NCI-H345 treated with DMSO at 0.1 percent for 48 hours (cell line): ENCODE data around the gene GLO1.

Experiments used
- DNase-seq: peaks from one replicate; lab custom pipeline; 2025; ENCODE audit not compliant: unreplicated experiment; lab: John Stamatoyannopoulos, UW

Gene GLO1

DNA sequence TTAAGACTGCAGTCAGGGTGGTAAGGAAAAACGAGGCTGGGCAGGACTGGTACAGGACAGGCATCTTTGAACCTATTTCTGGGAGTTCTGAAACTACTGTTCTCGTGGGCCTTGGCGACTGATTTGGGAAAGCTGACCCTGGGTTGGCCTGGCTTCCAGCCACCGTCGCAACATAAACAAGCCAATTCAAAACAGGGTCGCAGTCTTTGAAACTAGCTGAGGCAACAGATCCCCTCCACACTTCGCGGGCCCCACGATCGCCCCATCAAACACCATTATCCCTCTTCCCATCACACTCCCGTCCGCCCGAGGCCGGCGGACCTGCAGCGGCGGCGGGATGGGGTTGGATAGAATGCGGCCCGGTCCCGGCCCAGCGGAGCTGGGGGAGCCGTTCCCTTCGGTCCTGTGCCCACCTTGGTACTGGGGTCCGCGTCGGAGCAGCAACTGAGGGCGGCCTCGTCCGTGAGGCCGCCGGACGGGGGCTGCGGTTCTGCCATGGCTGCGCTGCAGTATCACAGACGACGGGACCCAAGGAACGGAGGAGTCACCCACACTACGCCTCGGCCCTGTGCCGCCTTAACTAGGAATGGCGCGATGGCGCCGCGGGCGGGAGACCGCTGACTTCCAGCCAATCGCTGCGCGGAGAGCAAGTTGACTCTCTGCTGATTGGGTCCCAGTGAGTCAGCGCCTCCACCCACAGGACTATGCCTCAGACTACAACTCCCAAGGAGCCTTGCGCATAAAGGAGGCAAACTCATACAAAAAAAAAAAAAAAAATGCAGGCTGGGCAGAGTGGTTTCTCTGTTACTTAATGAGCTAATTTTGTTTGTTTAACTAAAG is at the start of gene GLO1:
Gene GLO1 (minus strand): TSS at position 588 of the 840 bp plus-strand sequence. CDS start 91 bp downstream, at position 497.
- peak; percentile 94 for DNase-seq

DNA sequence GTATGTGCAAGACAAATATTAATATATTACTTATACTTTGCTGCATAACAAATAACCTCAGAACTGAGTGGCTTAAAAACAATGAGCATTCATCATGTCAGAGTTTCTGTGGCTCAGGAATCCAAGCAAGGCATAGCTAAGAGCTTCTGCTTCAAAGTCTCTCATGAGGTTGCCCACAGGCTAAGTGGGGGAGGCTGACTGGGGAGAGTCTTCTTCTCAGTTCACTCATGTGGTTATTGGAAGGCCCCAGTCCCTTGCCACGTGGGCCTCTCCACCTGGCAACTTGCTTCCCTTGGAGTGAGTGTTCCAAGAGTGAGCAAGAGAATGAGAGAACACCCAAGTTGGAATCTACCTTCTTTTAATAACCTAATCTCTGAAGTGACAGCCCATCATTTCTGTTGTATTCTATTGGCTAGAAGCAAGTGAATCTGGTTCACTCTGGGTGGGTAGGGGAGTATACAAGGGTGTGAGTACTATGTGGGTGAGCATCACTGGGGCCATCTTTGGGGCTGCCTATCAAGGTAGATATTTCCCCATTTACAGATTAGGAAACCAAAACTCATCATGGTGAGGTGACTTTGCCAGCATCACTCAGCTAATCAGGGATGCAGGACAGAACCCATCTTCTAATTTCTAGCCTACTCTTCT is 48.1 kb upstream of the GLO1 start:
- DNase-seq, result no peak

DNA sequence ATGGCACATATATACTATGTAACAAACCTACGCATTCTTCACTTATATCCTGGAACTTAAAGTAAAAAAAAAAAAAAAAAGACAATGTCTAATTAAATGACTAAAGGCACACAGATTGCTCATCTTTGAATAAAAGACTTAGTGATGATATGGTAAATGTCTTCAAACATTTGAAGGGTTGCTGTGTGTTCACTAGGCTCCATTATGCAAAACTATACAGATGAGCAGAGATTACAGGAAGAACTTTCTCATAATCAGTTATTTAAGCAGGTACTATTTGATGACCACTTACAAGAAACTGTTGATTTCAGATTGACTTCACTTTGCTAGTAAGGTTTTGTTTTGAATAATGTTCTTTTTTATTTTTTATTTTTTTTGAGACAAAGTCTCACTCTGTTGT is 46.5 kb upstream of the GLO1 start:
- DNase-seq, result no peak

GRCh38 chr6:38739532-38739931 is 36.6 kb upstream of the GLO1 start:
- DNase-seq, result no peak

DNA sequence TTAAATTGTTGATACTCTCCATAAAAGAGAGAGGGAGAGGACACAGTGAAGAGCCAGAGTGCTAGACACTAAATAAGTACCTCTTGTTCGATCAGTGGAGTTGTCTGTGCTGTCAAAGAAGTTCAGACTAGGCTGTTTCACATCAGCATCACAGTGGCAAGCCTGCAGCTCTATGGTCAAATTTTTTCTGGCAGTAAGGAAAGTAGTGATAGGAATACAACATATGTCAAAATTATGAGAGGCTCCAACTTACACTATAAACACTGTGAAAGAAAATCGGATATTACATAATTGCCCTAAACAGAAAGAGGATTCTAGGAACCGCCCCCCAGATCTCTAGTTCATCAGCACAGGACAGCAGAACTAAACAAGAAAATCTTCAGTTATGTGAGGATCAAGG is 35.3 kb upstream of the GLO1 start:
- no peak for DNase-seq

DNA sequence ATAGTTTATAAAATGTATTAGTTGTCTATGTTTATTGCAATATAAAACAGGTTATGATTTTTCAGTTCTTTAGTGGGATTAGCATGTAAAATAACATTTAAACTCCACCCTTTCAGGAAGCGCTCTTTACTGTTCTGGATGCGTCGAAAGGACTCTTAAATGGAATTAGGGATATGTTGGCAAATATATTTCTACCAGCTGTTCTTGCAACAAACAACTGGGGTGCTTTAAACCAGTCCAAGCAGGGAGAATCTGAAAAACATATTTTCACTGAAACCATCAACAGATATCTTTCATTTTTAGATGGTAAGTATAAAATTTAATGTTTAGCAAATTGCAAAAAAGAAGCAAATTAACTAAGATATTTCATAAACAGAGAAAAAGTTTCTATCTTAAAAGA is 34.0 kb upstream of the GLO1 start:
- DNase-seq, result no peak

- no peak for DNase-seq
Observed at GRCh38 chr6:38730140-38730862, 27.4 kb upstream of the GLO1 start.

DNA sequence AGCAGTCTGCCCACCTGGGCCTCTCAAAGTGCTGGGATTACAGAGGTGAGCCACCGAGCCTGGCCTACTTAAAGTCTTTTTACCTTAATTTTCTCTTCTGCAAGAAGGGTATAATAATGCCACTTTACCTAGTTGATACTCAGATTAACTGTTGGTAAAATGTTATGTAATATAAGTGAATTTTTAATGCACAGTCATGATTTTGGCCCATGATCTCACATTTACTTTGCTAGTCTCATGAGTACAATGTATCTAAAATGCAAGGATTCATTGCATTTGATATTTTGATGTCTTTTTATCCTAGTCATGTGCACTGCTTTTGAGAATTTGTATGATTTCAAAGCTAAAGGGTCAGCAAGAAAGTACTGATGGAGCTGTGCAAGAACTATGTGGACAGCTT is 25.3 kb upstream of the GLO1 start:
- DNase-seq, result no peak

DNA sequence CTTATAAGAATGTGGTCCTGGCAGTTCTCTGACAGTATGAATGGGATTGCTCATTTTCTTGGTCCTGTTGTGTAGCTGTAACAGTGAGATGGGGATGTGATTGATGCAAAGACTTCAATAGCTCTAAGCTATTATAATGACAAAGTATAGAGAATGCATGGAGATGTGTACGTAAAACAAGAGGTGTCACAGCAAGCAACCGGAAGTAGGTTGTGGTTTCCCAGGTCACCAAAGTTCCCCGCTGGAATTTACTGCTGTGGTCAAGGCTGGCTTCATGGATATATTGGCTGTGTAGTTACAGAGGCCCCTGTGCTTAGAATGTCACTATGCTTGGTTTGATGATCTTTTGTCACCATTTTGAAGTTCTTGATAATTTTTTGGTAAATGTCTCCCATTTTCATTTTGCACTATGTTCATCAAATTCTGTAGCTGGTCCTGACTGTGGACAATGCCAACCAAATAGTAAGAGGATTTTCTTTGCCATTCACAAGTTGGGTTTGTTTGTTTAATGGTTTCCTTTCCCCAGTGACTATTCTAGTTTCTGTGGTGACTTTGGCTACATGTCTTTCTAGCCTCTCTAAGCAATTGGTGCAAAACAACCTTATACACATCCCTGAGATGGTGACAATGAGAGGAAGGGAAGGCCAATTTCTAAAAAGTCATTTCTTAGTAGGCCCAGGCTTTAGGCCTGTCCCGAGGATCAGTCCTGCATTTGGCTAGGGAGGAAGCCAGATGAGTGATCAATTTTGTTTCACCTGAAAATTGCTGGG is 22.7 kb upstream of the GLO1 start:
- no peak for DNase-seq

GRCh38 chr6:38724343-38724742 is 21.4 kb upstream of the GLO1 start:
- no peak for DNase-seq

DNA sequence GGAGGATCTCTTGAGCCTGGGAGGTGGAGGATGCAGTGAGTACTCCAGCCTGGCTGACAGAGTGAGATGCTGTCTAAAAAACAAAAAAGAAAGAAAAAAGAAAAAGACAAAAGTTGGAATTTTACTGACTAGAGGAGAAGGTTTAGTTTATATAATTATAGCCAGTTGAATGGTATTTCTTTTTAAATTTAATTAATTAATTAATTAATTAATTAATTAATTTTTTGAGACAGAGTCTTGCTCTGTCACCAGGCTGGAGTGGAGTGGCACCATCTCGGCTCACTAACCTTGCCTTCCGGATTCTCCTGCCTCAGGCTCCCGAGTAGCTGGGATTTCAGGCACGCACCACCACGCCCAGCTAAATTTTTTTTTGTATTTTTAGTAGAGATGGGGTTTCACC is 20.8 kb upstream of the GLO1 start:
- DNase-seq, result no peak

GRCh38 chr6:38722727-38723334 is 19.9 kb upstream of the GLO1 start:
- DNase-seq, result no peak

- no peak for DNase-seq
Observed at GRCh38 chr6:38722038-38722437, 19.1 kb upstream of the GLO1 start.

DNA sequence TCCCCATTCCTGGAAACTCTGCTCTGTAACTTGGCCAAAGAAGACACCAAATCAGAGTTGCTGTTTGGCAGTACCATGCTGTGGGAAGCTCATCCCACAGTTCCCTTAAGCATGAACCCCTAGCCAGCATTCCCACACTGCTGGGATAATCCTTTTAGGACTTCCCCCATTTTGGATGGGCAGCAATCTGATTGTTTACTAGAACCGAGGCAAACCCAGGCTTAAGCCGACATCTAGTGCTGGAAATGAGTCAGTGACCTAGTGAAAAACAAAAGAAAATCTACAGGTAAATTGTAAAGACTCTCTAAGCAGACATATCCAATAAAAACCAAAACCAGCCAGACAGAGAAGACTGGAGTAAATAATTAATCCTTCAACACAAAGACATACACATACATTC is 17.4 kb upstream of the GLO1 start:
- DNase-seq, result no peak

DNA sequence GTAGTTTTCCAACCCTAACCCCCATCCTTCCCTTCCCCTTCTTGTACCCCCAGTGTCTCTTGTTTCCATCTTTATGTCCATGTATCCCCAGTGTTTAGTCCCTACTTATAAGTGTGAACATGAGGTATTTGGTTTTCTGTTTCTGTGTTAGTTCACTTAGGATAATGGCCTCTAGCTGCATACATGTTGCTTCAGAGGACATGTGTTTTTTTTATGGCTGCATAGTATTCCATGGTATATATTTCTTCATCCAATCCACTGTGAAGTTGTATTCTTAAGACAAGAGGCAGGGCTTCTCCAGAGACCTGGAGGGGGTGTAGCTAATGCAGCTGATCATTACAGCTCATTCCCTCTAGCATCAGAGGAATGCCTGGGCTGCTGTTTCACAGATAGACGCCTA is 16.4 kb upstream of the GLO1 start:
- DNase-seq, result no peak

GRCh38 chr6:38716825-38717224 is 13.9 kb upstream of the GLO1 start:
- DNase-seq, result no peak

DNA sequence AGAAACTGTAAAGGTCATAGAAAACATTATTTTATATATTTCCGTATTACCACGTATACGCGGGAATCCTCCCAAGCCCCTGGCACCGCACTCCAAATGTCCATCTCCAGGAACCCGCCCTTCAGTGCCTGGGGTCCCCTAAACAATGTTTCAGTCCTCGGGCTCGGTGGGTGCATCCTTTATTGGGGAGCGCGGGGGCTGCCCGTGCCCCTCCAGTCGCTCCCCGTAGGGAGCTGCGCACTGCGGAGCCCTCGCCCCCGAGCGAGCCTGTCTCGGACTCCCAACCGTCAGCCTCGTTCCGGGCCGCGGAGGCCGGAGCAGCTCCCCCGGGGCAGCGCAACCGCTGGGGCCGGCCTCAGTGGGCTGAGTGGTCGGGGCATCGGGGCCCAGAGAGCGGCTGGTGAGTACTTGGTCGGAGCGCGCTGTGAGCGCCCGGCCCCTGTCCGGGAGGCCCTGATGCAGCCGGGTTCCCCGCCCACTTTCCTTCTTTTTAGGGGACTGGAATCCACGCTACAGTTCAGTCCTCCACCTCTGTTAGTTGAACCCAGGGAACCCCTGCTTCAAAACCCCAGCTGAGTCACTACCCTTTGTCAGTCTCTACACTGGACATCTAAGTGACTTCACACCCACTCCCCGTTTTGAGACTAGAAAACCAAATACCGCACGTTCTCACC is 12.2 kb upstream of the GLO1 start, which contains the start of gene DNAH8:
Gene DNAH8 (plus strand): TSS at position 296 of the 674 bp plus-strand sequence. CDS start 7,499 bp downstream, outside the sequence.
- no peak for DNase-seq

DNA sequence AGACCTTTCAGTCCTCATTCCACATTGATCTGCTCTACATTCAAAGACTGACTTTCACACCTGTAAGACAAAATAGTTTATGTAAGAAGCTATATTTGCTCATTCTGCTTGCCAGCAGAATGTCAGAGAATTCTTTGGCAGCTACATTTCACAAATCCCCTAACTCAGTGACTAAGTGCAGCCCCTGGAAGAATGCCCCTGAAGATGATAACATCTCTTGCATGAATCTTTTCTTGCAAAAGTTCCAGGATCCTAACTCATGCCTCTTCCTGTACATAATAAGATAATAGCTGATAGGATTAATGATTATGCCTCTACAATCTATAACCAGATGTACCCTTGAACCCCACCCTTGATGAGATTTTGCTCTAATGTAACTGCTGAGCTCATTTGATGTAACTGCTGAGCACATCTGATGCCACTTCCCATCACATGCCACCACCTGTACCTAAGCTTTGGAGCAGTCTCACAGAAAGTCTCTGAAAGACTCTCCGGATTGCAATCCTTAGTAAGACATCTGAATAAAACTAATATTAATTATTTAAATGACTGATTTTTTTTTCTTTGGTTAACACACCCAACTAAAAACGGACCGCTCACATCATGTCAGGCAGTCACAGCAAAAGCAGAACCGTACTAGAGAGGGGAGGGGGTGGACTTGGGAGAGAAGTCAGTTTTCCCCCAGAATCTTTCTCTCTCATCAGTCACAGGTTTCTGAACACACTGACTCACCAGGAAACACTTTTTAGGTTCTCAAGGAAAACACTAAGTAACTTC is 11.5 kb upstream of the GLO1 start:
- no peak for DNase-seq

DNA sequence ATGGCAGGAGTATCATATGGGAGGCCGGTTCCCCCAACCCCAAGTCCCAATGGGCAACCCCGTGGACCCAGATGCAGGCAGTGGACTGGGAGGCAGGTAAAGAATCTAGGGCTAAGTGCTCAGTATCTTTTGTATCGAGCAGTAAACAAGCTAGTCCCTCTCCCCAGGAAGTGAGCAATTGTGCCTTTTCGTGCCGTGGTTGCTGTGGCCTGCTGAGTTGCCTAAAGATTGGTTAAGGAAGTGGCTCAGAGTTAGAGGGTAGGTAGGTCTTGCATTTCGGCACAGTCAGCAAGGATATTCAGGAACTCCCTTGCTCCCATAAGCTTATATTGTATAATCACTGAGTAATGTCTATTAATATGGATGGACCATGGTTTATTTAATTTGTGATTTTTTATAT is 10.9 kb upstream of the GLO1 start:
- DNase-seq, result no peak
